K562 (cell line): ENCODE data around the gene PPAT. TPM values are rescaled to one million over a fixed set of nuclear protein-coding genes. Genes with fewer than 3 reads are reported as not detected.

Experiments
- ATAC-seq: fragments of 200-7000 bp; cut with Tn5 transposase; 3 replicates; pipeline ENCODE4 v1.9.1; 2020; ENCODE audit warnings: moderate library complexity
- BruUV-seq: library from RNA; stranded (reverse); fragments of 400-500 nt; replicated peaks from 2 replicates; lab custom pipeline; 2021; lab: Mats Ljungman, UMichigan
- CTCF ChIA-PET: fragments of 300-600 bp; formaldehyde crosslinking; extraction: SDS; loops from one replicate; lab custom pipeline; 2021; ENCODE audit warnings: low intra/inter-chr PET ratio; lab: Yijun Ruan, JAX
- POLR2A ChIA-PET: fragments of 300-600, 350-650 bp; sonication (Branson Sonifier 250); formaldehyde crosslinking; extraction: SDS; loops from one replicate; lab custom pipeline; 2021; ENCODE audit warnings: antibody characterized with exemption, inconsistent platforms; lab: Yijun Ruan, JAX
- DNase-seq, 4 experiments: peaks; one replicate each; pipeline versions ENCODE4 v3.0.0 to v3.0.0-alpha.2; 2011 to 2018; ENCODE audit warnings: low spot score in 3 of 4, mixed read lengths in 3 of 4; ENCODE audit errors: extremely low read depth in 1 of 4
- FAIRE-seq: peaks from 2 replicates; lab custom pipeline; 2011; peaks lifted over from hg19 to GRCh38; lab: Jason Lieb, UNC
- H2AFZ ChIP-seq: 2 replicates; pipeline ENCODE4 v1.6.0; 2011; ENCODE audit warnings: low read depth, low read length, control low read depth, inconsistent platforms
- H3K27ac ChIP-seq: fragments of 200-600 bp; 3 replicates; pipeline ENCODE4 v1.8.0; 2011; ENCODE audit warnings: low read depth, mild to moderate bottlenecking, control low read depth, inconsistent platforms, low read length, moderate library complexity, mixed read lengths; ENCODE audit errors: extremely low read depth
- H3K27me3 ChIP-seq, 2 experiments: fragments of 300-600 bp in 1 of 2; 2 replicates in 1 of 2; 3 replicates in 1 of 2; pipeline versions ENCODE4 v1.6.0 to v1.8.0; 2011; ENCODE audit warnings: inconsistent platforms in 2 of 2, low read length in 2 of 2, mild to moderate bottlenecking in 1 of 2, mixed read lengths in 1 of 2, moderate library complexity in 1 of 2; ENCODE audit not compliant: control insufficient read depth in 2 of 2, insufficient read depth in 2 of 2
- H3K36me3 ChIP-seq: fragments of 300-600 bp; 3 replicates; pipeline ENCODE4 v1.8.0; 2011; ENCODE audit warnings: mild to moderate bottlenecking, low read length, inconsistent platforms; ENCODE audit not compliant: control insufficient read depth, insufficient read depth
- H3K4me1 ChIP-seq, 2 experiments: fragments of 200-600 bp in 1 of 2; replicated peaks in 1 of 2; 2 replicates in 1 of 2; 3 replicates in 1 of 2; pipeline versions ENCODE4 v1.5.1 to v1.8.0; 2011; ENCODE audit warnings: inconsistent platforms in 2 of 2, low read length in 2 of 2, mild to moderate bottlenecking in 1 of 2, mixed read lengths in 1 of 2, moderate library complexity in 1 of 2; ENCODE audit not compliant: control insufficient read depth in 2 of 2, insufficient read depth in 2 of 2
- H3K4me2 ChIP-seq: 2 replicates; pipeline ENCODE4 v1.6.1; 2011; ENCODE audit warnings: low read length, control low read depth, inconsistent platforms, mixed read lengths; ENCODE audit not compliant: insufficient read depth
- H3K4me3 ChIP-seq: fragments of 200-600 bp; sonication (generic), shearing (Covaris generic); 2 replicates; pipeline ENCODE4 v1.5.1; 2016; ENCODE audit warnings: control low read depth, inconsistent platforms
- H3K79me2 ChIP-seq: fragments of 200-600 bp; 3 replicates; pipeline ENCODE4 v1.8.0; 2011; ENCODE audit warnings: low read length, inconsistent platforms; ENCODE audit not compliant: control insufficient read depth, insufficient read depth
- H3K9ac ChIP-seq, 2 experiments: 2 replicates each; pipeline versions ENCODE4 v1.6.0 to v1.6.1; 2011; ENCODE audit warnings: low read depth in 2 of 2, low read length in 2 of 2, control low read depth in 1 of 2, inconsistent platforms in 1 of 2, mild to moderate bottlenecking in 1 of 2, mixed read lengths in 1 of 2; ENCODE audit not compliant: insufficient read depth in 1 of 2
- H3K9me1 ChIP-seq: one replicate; pipeline ENCODE4 v1.6.0; 2011; ENCODE audit warnings: inconsistent platforms, mild to moderate bottlenecking, low read length, moderate library complexity; ENCODE audit not compliant: control insufficient read depth, insufficient read depth
- H3K9me3 ChIP-seq: replicated peaks from 2 replicates; pipeline ENCODE4 v1.5.1; 2011; ENCODE audit warnings: low read depth, low read length, inconsistent platforms; ENCODE audit not compliant: control insufficient read depth, insufficient read depth
- H4K20me1 ChIP-seq: replicated peaks from 2 replicates; pipeline ENCODE4 v1.6.1; 2011; ENCODE audit warnings: low read length, inconsistent platforms, mixed read lengths; ENCODE audit not compliant: control insufficient read depth, insufficient read depth
- BCL6 ChIP-seq: fragments of 250-450 bp; sonication (Bioruptor Pico); IDR thresholded peaks from 2 replicates; pipeline ENCODE4 v1.4.0; 2020
- CCAR2 ChIP-seq: fragments of 200-400 bp; formaldehyde crosslinking; IDR thresholded peaks from 2 replicates; pipeline ENCODE4 v1.6.1; 2017; ENCODE audit warnings: mild to moderate bottlenecking, low read depth, low read length
- CTBP1 ChIP-seq: fragments of 450-650 bp; IDR thresholded peaks from 2 replicates; pipeline ENCODE4 v1.6.1; 2016; ENCODE audit warnings: borderline replicate concordance
- KDM1A ChIP-seq, 2 experiments: fragments of 450-650 bp; IDR thresholded peaks; 2 replicates each; pipeline ENCODE4 v1.6.1; 2016; ENCODE audit warnings: mild to moderate bottlenecking in 2 of 2
- MCM3 ChIP-seq: fragments of 450-650 bp; IDR thresholded peaks from 2 replicates; pipeline ENCODE4 v1.6.1; 2016
- NRF1 ChIP-seq, 2 experiments: fragments of 450-650 bp; IDR thresholded peaks in 1 of 2; conservative IDR thresholded peaks in 1 of 2; 2 replicates each; pipeline ENCODE4 v1.6.1; 2014; ENCODE audit warnings: mild to moderate bottlenecking in 2 of 2
- TCF3 ChIP-seq: sonication (generic); formaldehyde crosslinking; IDR thresholded peaks from 2 replicates; pipeline ENCODE4 v1.4.0; 2020; ENCODE audit warnings: mild to moderate bottlenecking, missing genetic modification reagents
- ZNF124 ChIP-seq: sonication (generic); formaldehyde crosslinking; IDR thresholded peaks from 2 replicates; pipeline ENCODE4 v1.8.1; 2022; ENCODE audit warnings: missing genetic modification reagents
- ZNF165 ChIP-seq: fragments of 250-450 bp; sonication (Bioruptor Pico); IDR thresholded peaks from 2 replicates; pipeline ENCODE4 v1.4.0; 2020; ENCODE audit warnings: borderline replicate concordance
- ZNF436 ChIP-seq: fragments of 250-450, 450-650 bp; sonication (Bioruptor Pico); formaldehyde crosslinking; IDR thresholded peaks from 2 replicates; pipeline ENCODE4 v1.7.0; 2020; ENCODE audit warnings: mild to moderate bottlenecking
- ZSCAN32 ChIP-seq: fragments of 450-650 bp; formaldehyde crosslinking; IDR thresholded peaks from 2 replicates; pipeline ENCODE4 v1.4.0; 2020; ENCODE audit warnings: mild to moderate bottlenecking, moderate library complexity
- WGBS: fragments of 100-300 bp; shearing (Covaris generic); methylation state at CpG from one replicate; pipeline ENCODE4 v1.1.6; 2016; ENCODE audit warnings: low coverage, mixed read lengths; ENCODE audit not compliant: insufficient coverage; ENCODE audit errors: missing lambda C conversion rate; 5-methylcytosine and 5-hydroxymethylcytosine counted together
- in situ Hi-C: fragments of 300-500 bp; cut with MboI; formaldehyde crosslinking; loops from 4 replicates; pipeline ENCODE4 v1.15.0; 2018; ENCODE audit warnings: inconsistent platforms, mixed read lengths
- intact Hi-C: fragments of 100-400 bp; cut with micrococcal nuclease; formaldehyde crosslinking; loops from 2 replicates; pipeline ENCODE4 v1.14.2; 2022
- polyA plus RNA-seq, 8 experiments: library from polyadenylated mRNA; depleted of rRNA in 4 of 8; stranded (reverse) in 5 of 8; unstranded in 3 of 8; fragments of >200 nt; fragmentation: Nextera tagmentation in 2 of 8; fragmentation: Illumina TruSeq in 1 of 8; extraction: Ambion mirVana in 2 of 8; extraction: Trizol in 1 of 8; gene quantifications; 2 replicates each; pipeline versions ENCODE4 v1.2.1 to v1.2.3, GENCODE V29; 2011 to 2014; ENCODE audit warnings: inconsistent platforms in 1 of 8, missing spikeins in 1 of 8
- total RNA-seq, 7 experiments: library from RNA; depleted of rRNA in 6 of 7; stranded (reverse); fragments of >200 nt in 6 of 7; fragmentation: Illumina TruSeq in 2 of 7; extraction: Trizol in 2 of 7; gene quantifications; 2 replicates each; pipeline versions ENCODE4 v1.2.1 to v1.2.3, GENCODE V29; 2011 to 2021; ENCODE audit warnings: low replicate concordance in 1 of 7
- TF ChIP-seq, protein P1 (sequence below): sonication (generic); formaldehyde crosslinking; IDR thresholded peaks from 2 replicates; pipeline ENCODE4 v1.8.0; 2022; ENCODE audit warnings: mild to moderate bottlenecking, missing genetic modification reagents
- TF ChIP-seq, protein P2 (sequence below): sonication (generic); formaldehyde crosslinking; IDR thresholded peaks from 2 replicates; pipeline ENCODE4 v1.8.0; 2022; ENCODE audit warnings: mild to moderate bottlenecking, missing genetic modification reagents
- TF ChIP-seq, protein P3 (sequence below), 2 experiments: IDR thresholded peaks in 1 of 2; conservative IDR thresholded peaks in 1 of 2; 2 replicates each; pipeline ENCODE4 v1.6.1; 2016; ENCODE audit warnings: low read depth in 2 of 2, mild to moderate bottlenecking in 1 of 2, missing compliant biosample characterization in 1 of 2, missing genetic modification characterization in 1 of 2, moderate library complexity in 1 of 2

PPAT gene
- total and polyA plus RNA-seq, 9 of the 15 experiments (the other 6 are each of a cell fraction or from before 2014, with no cell fraction given), result 36.2 to 75.8 (median 55.5) TPM

- CTCF ChIA-PET, result no interaction called here
- POLR2A ChIA-PET, result interaction anchor here (0.6 to 2.1 kb wide), 6 partner anchors 9 to 108 kb away, joined by 3 to 8 read pairs (median 4); partner anchors contain the start of gene AASDH
- DNase-seq (no peak), ATAC-seq (no peak), FAIRE-seq (no peak)
- Histone ChIP-seq H3K9me1 (no peaks in the 10 kb centered on the region), H3K9ac (no peak overlapping the region), H4K20me1 (no peaks in the 10 kb centered on the region), H3K36me3 (peaks cover 83% of the 10 kb centered on the region), H2AFZ (no peak overlapping the region), H3K27ac (no peak overlapping the region), H3K27me3 (no peaks in the 10 kb centered on the region), H3K4me2 (no peak overlapping the region), H3K4me1 (no peaks in the 10 kb centered on the region), H3K79me2 (peaks cover 22% of the 10 kb centered on the region), H3K9me3 (no peaks in the 10 kb centered on the region), H3K4me3 (no peak overlapping the region)
- WGBS, result 100% methylated on average over 1 of the region's 1 CpG
- in situ Hi-C loops (no loop called here), intact Hi-C loops (no loop called here)
- TF ChIP-seq NRF1 (conservative IDR thresholded peaks at IDR 0.05 in 1 of 2, IDR thresholded peaks at IDR 0.05 in 1 of 2), result no peak
- no peak for TF ChIP-seq CCAR2
- TF ChIP-seq TCF3 (CRISPR knock-in tag), result no peak
- no peak for TF ChIP-seq ZSCAN32 (CRISPR knock-in tag)
- no TSS peak for BruUV-seq
These were observed 30.4 kb downstream of the PPAT start for GRCh38 chr4:56405016-56405415.

DNA sequence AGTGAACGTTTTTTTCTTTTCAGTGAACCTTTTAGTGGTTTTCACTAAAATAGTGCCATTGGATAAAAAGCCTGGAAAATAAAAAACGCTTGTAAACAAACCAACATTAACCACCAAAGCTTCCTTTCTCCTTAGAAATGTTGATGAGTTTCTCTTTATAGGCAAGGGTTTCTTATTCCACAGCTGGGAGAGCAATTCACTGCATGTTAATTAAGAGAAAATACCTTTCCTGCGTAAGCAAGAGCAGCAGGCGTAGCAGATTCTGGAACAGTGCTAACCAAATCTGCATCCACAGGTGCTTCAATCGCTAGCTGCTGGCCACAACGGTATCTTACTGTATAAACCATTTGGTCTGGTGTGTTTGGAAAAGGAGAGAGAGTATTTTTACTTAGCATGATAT, 34.9 kb downstream of the PPAT start:
- POLR2A ChIA-PET, result interaction anchor here (0.6 to 1.6 kb wide), 2 partner anchors 13 to 33 kb away, joined by 3 to 6 read pairs; partner anchors contain the start of gene AASDH
- 76% methylated on average over 6 of the region's 6 CpGs for WGBS
- DNase-seq (no peak), FAIRE-seq (no peak), ATAC-seq (no peak)
- Histone ChIP-seq H3K27me3 (no peaks in the 10 kb centered on the region), H4K20me1 (no peaks in the 10 kb centered on the region), H2AFZ (no peak overlapping the region), H3K4me1 (no peaks in the 10 kb centered on the region), H3K79me2 (no peaks in the 10 kb centered on the region; the same call in 2 of the 3 replicates), H3K27ac (no peak overlapping the region), H3K4me2 (no peak overlapping the region), H3K9ac (no peak overlapping the region), H3K9me1 (no peaks in the 10 kb centered on the region), H3K36me3 (peaks cover 94% of the 10 kb centered on the region), H3K9me3 (no peaks in the 10 kb centered on the region), H3K4me3 (no peak overlapping the region)
- intact Hi-C loops (no loop called here), in situ Hi-C loops (no loop called here)
- CTCF ChIA-PET, result no interaction called here
- no TSS peak for BruUV-seq
- TF ChIP-seq CTBP1 (no peak), ZNF165 (CRISPR knock-in tag) (no peak), ZNF436 (CRISPR knock-in tag) (no peak), ZNF124 (no peak), MCM3 (no peak), KDM1A (IDR thresholded peaks at IDR 0.05) (no peak), BCL6 (CRISPR knock-in tag) (no peak)
- TF ChIP-seq, protein P1, sequence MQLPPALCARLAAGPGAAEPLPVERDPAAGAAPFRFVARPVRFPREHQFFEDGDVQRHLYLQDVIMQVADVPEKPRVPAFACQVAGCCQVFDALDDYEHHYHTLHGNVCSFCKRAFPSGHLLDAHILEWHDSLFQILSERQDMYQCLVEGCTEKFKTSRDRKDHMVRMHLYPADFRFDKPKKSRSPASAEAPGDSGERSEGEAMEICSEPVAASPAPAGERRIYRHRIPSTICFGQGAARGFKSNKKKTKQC, result no peak
- TF ChIP-seq, protein P2, sequence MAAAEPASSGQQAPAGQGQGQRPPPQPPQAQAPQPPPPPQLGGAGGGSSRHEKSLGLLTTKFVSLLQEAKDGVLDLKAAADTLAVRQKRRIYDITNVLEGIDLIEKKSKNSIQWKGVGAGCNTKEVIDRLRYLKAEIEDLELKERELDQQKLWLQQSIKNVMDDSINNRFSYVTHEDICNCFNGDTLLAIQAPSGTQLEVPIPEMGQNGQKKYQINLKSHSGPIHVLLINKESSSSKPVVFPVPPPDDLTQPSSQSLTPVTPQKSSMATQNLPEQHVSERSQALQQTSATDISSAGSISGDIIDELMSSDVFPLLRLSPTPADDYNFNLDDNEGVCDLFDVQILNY (CRISPR knock-in tag), result no peak
- TF ChIP-seq, protein P3, sequence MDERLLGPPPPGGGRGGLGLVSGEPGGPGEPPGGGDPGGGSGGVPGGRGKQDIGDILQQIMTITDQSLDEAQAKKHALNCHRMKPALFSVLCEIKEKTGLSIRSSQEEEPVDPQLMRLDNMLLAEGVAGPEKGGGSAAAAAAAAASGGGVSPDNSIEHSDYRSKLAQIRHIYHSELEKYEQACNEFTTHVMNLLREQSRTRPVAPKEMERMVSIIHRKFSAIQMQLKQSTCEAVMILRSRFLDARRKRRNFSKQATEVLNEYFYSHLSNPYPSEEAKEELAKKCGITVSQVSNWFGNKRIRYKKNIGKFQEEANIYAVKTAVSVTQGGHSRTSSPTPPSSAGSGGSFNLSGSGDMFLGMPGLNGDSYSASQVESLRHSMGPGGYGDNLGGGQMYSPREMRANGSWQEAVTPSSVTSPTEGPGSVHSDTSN (CRISPR knock-in tag; IDR thresholded peaks at IDR 0.05; ENCODE audit: low read depth), result no peak
- TF ChIP-seq, protein P3 (tag; conservative IDR thresholded peaks at IDR 0.05; ENCODE audit: low read depth), result no peak
